ENCODE measurements around the gene ARHGAP26.
"Not testable (repeated sequence)": the region's sequence is repeated elsewhere in the genome, so short reads cannot be mapped to it uniquely, and the experiment has no call there.

ARHGAP26 gene

GRCh38 chr5:143085319-143085917 is 315.2 kb downstream of the ARHGAP26 start:
- no peaks in the 10 kb centered on the region for H3K27me3 ChIP-seq (ENCODE audit: control insufficient read depth, low read length)
- H3K4me2 ChIP-seq (ENCODE audit: low read length): no peak overlapping the region
- H3K27ac ChIP-seq (ENCODE audit: low read depth, low read length): no peak overlapping the region
- no peaks in the 10 kb centered on the region for H3K4me1 ChIP-seq (ENCODE audit: control insufficient read depth, low read length)
- H3K4me3 ChIP-seq (ENCODE audit: low read length): no peak overlapping the region
- H3K9me3 ChIP-seq (ENCODE audit: control insufficient read depth, insufficient read depth, low read length): no peaks in the 10 kb centered on the region
- H3K9me2 ChIP-seq (replicated peaks; ENCODE audit: control insufficient read depth, low read length): no peaks in the 10 kb centered on the region
- no peaks in the 10 kb centered on the region for H3K79me2 ChIP-seq (ENCODE audit: control insufficient read depth, low read length)
- H3F3A ChIP-seq (ENCODE audit: control insufficient read depth, insufficient read depth): no peaks in the 10 kb centered on the region
- no peaks in the 10 kb centered on the region for H4K20me1 ChIP-seq (ENCODE audit: control insufficient read depth, insufficient read depth, low read depth, low read length)
- TF ChIP-seq EZH2phosphoT487 (IDR thresholded peaks at IDR 0.05; ENCODE audit: borderline replicate concordance, low read length) (no peak), CTCF (IDR thresholded peaks at IDR 0.05; ENCODE audit: low read depth, low read length, poor library complexity, severe bottlenecking) (no peak)
- no peaks in the 10 kb centered on the region for H3K36me3 ChIP-seq (ENCODE audit: control insufficient read depth, low read length)

GRCh38 chr5:143086546-143086907 is 316.4 kb downstream of the ARHGAP26 start:
- no peaks in the 10 kb centered on the region for H3F3A ChIP-seq (ENCODE audit: control insufficient read depth, insufficient read depth)
- TF ChIP-seq CTCF (IDR thresholded peaks at IDR 0.05; ENCODE audit: low read depth, low read length, poor library complexity, severe bottlenecking): no peak
- H3K4me2 ChIP-seq (ENCODE audit: low read length): no peak overlapping the region
- H3K9me3 ChIP-seq (ENCODE audit: control insufficient read depth, insufficient read depth, low read length): no peaks in the 10 kb centered on the region
- H3K36me3 ChIP-seq (ENCODE audit: control insufficient read depth, low read length): no peaks in the 10 kb centered on the region
- no peaks in the 10 kb centered on the region for H3K27me3 ChIP-seq (ENCODE audit: control insufficient read depth, low read length)
- H3K4me3 ChIP-seq (ENCODE audit: low read length): no peak overlapping the region
- no peaks in the 10 kb centered on the region for H3K9me2 ChIP-seq (replicated peaks; ENCODE audit: control insufficient read depth, low read length)
- no peaks in the 10 kb centered on the region for H3K79me2 ChIP-seq (ENCODE audit: control insufficient read depth, low read length)
- H3K4me1 ChIP-seq (ENCODE audit: control insufficient read depth, low read length): no peaks in the 10 kb centered on the region
- H3K27ac ChIP-seq (ENCODE audit: low read depth, low read length): no peak overlapping the region
- no peaks in the 10 kb centered on the region for H4K20me1 ChIP-seq (ENCODE audit: control insufficient read depth, insufficient read depth, low read depth, low read length)

- H3F3A ChIP-seq (ENCODE audit: control insufficient read depth, insufficient read depth): no peaks in the 10 kb centered on the region
- no peaks in the 10 kb centered on the region for H3K79me2 ChIP-seq (ENCODE audit: control insufficient read depth, low read length)
- H3K4me1 ChIP-seq (ENCODE audit: control insufficient read depth, low read length): no peaks in the 10 kb centered on the region
- no peak overlapping the region for H3K27ac ChIP-seq (ENCODE audit: low read depth, low read length)
- no peak for TF ChIP-seq CTCF (IDR thresholded peaks at IDR 0.05; ENCODE audit: low read depth, low read length, poor library complexity, severe bottlenecking)
- TF ChIP-seq EZH2phosphoT487 (IDR thresholded peaks at IDR 0.05; ENCODE audit: borderline replicate concordance, low read length): no peak
- H3K4me3 ChIP-seq (ENCODE audit: low read length): no peak overlapping the region
- no peaks in the 10 kb centered on the region for H4K20me1 ChIP-seq (ENCODE audit: control insufficient read depth, insufficient read depth, low read depth, low read length)
- H3K9me3 ChIP-seq (ENCODE audit: control insufficient read depth, insufficient read depth, low read length): no peaks in the 10 kb centered on the region
- H3K27me3 ChIP-seq (ENCODE audit: control insufficient read depth, low read length): no peaks in the 10 kb centered on the region
- H3K4me2 ChIP-seq (ENCODE audit: low read length): no peak overlapping the region
- H3K36me3 ChIP-seq (ENCODE audit: control insufficient read depth, low read length): no peaks in the 10 kb centered on the region
- no peaks in the 10 kb centered on the region for H3K9me2 ChIP-seq (replicated peaks; ENCODE audit: control insufficient read depth, low read length)
These were observed 316.9 kb downstream of the ARHGAP26 start for GRCh38 chr5:143086908-143087637.

- H3K36me3 ChIP-seq (ENCODE audit: control insufficient read depth, low read length); H3K4me3 ChIP-seq (ENCODE audit: low read length); H3K9me2 ChIP-seq (replicated peaks; ENCODE audit: control insufficient read depth, low read length); H4K20me1 ChIP-seq (ENCODE audit: control insufficient read depth, insufficient read depth, low read depth, low read length); H3K9me3 ChIP-seq (ENCODE audit: control insufficient read depth, insufficient read depth, low read length); H3K4me2 ChIP-seq (ENCODE audit: low read length); H3K27me3 ChIP-seq (ENCODE audit: control insufficient read depth, low read length); H3K79me2 ChIP-seq (ENCODE audit: control insufficient read depth, low read length); H3K27ac ChIP-seq (ENCODE audit: low read depth, low read length); H3F3A ChIP-seq (ENCODE audit: control insufficient read depth, insufficient read depth); H3K4me1 ChIP-seq (ENCODE audit: control insufficient read depth, low read length): not testable (repeated sequence)
These were observed 318.5 kb downstream of the ARHGAP26 start for GRCh38 chr5:143088702-143089101.

GRCh38 chr5:143090044-143090443 is 319.9 kb downstream of the ARHGAP26 start:
- not testable (repeated sequence) for H3K9me3 ChIP-seq (ENCODE audit: control insufficient read depth, insufficient read depth, low read length); H3K4me3 ChIP-seq (ENCODE audit: low read length); H3F3A ChIP-seq (ENCODE audit: control insufficient read depth, insufficient read depth); H3K4me2 ChIP-seq (ENCODE audit: low read length); H3K79me2 ChIP-seq (ENCODE audit: control insufficient read depth, low read length); H3K36me3 ChIP-seq (ENCODE audit: control insufficient read depth, low read length); H3K27me3 ChIP-seq (ENCODE audit: control insufficient read depth, low read length); H3K4me1 ChIP-seq (ENCODE audit: control insufficient read depth, low read length); H3K9me2 ChIP-seq (replicated peaks; ENCODE audit: control insufficient read depth, low read length); H3K27ac ChIP-seq (ENCODE audit: low read depth, low read length); H4K20me1 ChIP-seq (ENCODE audit: control insufficient read depth, insufficient read depth, low read depth, low read length)

Data from DOHH2 (cell line).